Measurements from ENCODE around the gene KLHL30. TPM values are rescaled to one million over a fixed set of nuclear protein-coding genes. Genes with fewer than 3 reads are reported as not detected.

The KLHL30 gene
- total RNA-seq, 1 donor from 2014 or later, result 1.2 TPM

DNA sequence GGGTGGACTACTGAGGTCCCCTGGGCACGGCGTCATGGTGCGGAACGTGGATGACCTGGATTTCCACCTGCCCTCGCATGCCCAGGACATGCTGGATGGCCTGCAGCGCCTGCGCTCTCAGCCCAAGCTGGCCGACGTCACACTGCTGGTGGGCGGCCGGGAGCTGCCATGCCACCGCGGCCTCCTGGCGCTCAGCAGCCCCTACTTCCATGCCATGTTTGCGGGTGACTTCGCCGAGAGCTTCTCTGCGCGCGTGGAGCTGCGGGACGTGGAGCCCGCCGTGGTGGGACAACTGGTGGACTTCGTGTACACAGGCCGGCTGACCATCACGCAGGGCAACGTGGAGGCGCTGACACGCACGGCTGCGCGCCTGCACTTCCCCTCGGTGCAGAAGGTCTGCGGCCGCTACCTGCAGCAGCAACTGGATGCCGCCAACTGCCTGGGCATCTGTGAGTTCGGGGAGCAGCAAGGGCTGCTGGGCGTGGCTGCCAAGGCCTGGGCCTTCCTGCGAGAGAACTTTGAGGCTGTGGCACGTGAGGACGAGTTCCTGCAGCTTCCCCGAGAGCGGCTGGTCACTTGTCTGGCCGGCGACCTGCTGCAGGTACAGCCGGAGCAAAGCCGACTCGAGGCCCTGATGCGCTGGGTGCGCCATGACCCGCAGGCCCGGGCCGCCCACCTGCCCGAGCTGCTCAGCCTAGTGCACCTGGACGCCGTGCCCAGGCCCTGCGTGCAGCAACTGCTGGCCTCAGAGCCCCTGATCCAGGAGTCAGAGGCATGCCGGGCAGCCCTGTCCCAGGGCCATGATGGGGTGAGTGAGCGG lies 2.5 kb downstream of the KLHL30 start:
- H3K27me3 Mint-ChIP-seq (ENCODE audit: unreplicated experiment), result no peaks in the 10 kb centered on the region
- H3K4me3 Mint-ChIP-seq (ENCODE audit: unreplicated experiment), result no peak overlapping the region
- no peak for TF ChIP-seq CTCF (IDR thresholded peaks at IDR 0.05)
- peaks cover 24% of the 10 kb centered on the region for H3K4me1 Mint-ChIP-seq (ENCODE audit: unreplicated experiment)
- no peak overlapping the region for H3K27ac Mint-ChIP-seq (ENCODE audit: unreplicated experiment)
- no peaks in the 10 kb centered on the region for H3K36me3 Mint-ChIP-seq (ENCODE audit: unreplicated experiment)
- H3K9me3 Mint-ChIP-seq (ENCODE audit: unreplicated experiment), result no peaks in the 10 kb centered on the region
- DNase-seq (ENCODE audit: extremely low spot score, unreplicated experiment), result no peak

- DNase-seq (ENCODE audit: extremely low spot score, unreplicated experiment), result no peak
- H3K4me3 Mint-ChIP-seq (ENCODE audit: unreplicated experiment), result no peak overlapping the region
Observed at GRCh38 chr2:238141541-238142318, 3.3 kb downstream of the KLHL30 start.

GRCh38 chr2:238142382-238143205 lies 4.1 kb downstream of the KLHL30 start:
- H3K9me3 Mint-ChIP-seq (ENCODE audit: unreplicated experiment), result no peaks in the 10 kb centered on the region
- H3K36me3 Mint-ChIP-seq (ENCODE audit: unreplicated experiment), result no peaks in the 10 kb centered on the region
- TF ChIP-seq CTCF (IDR thresholded peaks at IDR 0.05), result no peak
- peaks cover 24% of the 10 kb centered on the region for H3K4me1 Mint-ChIP-seq (ENCODE audit: unreplicated experiment)
- no peak overlapping the region for H3K4me3 Mint-ChIP-seq (ENCODE audit: unreplicated experiment)
- no peak for DNase-seq (ENCODE audit: extremely low spot score, unreplicated experiment)
- H3K27me3 Mint-ChIP-seq (ENCODE audit: unreplicated experiment), result no peaks in the 10 kb centered on the region
- H3K27ac Mint-ChIP-seq (ENCODE audit: unreplicated experiment), result no peak overlapping the region

More at GRCh38 chr2:238141541-238142318, 3.3 kb downstream of the KLHL30 start:
- Mint-ChIP-seq H3K9me3 (ENCODE audit: unreplicated experiment) (no peaks in the 10 kb centered on the region), H3K27ac (ENCODE audit: unreplicated experiment) (no peak overlapping the region), H3K36me3 (ENCODE audit: unreplicated experiment) (no peaks in the 10 kb centered on the region), H3K27me3 (ENCODE audit: unreplicated experiment) (no peaks in the 10 kb centered on the region), H3K4me1 (ENCODE audit: unreplicated experiment) (peaks cover 24% of the 10 kb centered on the region)
- no peak for TF ChIP-seq CTCF (IDR thresholded peaks at IDR 0.05)

DNA sequence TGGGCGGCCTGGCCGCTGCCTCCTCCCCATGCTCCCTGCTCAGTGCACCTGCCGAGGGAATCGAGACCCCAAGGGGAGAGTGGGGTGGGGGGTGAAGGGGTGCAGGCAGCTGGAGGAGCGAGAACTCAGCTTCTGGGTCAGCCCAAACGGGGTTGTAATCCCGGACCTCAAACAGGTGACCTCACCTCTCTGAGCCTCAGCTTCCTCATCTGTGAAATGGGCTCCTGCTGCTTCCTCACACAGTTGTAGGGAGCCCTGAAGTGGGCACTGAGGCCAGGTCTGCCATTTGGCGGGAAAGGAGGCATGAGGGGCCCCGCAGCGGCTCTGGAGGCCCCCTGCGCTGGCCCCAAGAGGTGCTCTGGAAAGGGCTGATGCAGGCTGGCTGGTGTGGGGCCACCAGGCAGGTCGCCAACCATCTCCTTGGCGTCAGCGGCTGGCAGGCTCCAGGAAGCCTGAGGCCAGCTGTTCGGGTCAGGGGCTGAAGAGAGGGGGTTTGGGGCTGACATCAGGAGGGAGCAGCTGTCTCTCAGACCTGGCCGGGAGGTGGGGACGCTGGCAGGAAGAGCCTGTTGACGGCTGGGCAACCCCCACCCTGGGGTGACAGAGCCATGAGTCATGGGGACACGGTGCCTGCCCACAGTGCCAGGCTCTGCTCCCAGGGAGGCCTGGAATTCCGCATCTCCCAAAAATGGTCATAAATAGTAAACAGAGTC lies 4.9 kb downstream of the KLHL30 start:
- Mint-ChIP-seq H3K4me3 (ENCODE audit: unreplicated experiment) (no peak overlapping the region), H3K36me3 (ENCODE audit: unreplicated experiment) (no peaks in the 10 kb centered on the region), H3K27me3 (ENCODE audit: unreplicated experiment) (no peaks in the 10 kb centered on the region), H3K9me3 (ENCODE audit: unreplicated experiment) (no peaks in the 10 kb centered on the region), H3K27ac (ENCODE audit: unreplicated experiment) (no peak overlapping the region), H3K4me1 (ENCODE audit: unreplicated experiment) (peaks cover 20% of the 10 kb centered on the region)
- no peak for DNase-seq (ENCODE audit: extremely low spot score, unreplicated experiment)
- TF ChIP-seq CTCF (IDR thresholded peaks at IDR 0.05), result no peak
